Endodermal cell (in vitro differentiated cells): ENCODE data around the gene PTPN21. TPM values are rescaled to one million over a fixed set of nuclear protein-coding genes. Genes with fewer than 3 reads are reported as not detected.
A peak's percentile ranks its signal among the peaks of the same experiment; 100 is the strongest.

ENCODE experiments used
- DNase-seq: peaks from one replicate; pipeline ENCODE4 v3.0.0-alpha.2; 2017
- H3K27ac ChIP-seq: 2 replicates; pipeline ENCODE4 v1.5.1; 2013; ENCODE audit warnings: mild to moderate bottlenecking, low read depth, low read length, moderate library complexity
- H3K27me3 ChIP-seq: 2 replicates; pipeline ENCODE4 v1.6.1; 2013; ENCODE audit warnings: mild to moderate bottlenecking, low read length, moderate library complexity; ENCODE audit not compliant: insufficient read depth, control insufficient read depth, poor library complexity, severe bottlenecking
- H3K36me3 ChIP-seq: 2 replicates; pipeline ENCODE4 v1.7.0; 2013; ENCODE audit warnings: mild to moderate bottlenecking, low read length, moderate library complexity; ENCODE audit not compliant: control insufficient read depth, insufficient read depth
- H3K4me1 ChIP-seq: one replicate; pipeline ENCODE4 v1.7.0; 2013; ENCODE audit warnings: low read length; ENCODE audit not compliant: control insufficient read depth, insufficient read depth
- H3K4me3 ChIP-seq: 2 replicates; pipeline ENCODE4 v1.5.1; 2013; ENCODE audit warnings: mild to moderate bottlenecking, low read length, moderate library complexity
- H3K9ac ChIP-seq: 2 replicates; pipeline ENCODE4 v1.6.1; 2013; ENCODE audit warnings: mild to moderate bottlenecking, low read length, moderate library complexity; ENCODE audit not compliant: poor library complexity, severe bottlenecking; ENCODE audit errors: extremely low read depth
- H3K9me3 ChIP-seq: 2 replicates; pipeline ENCODE4 v1.6.1; 2013; ENCODE audit warnings: mild to moderate bottlenecking, low read length, moderate library complexity; ENCODE audit not compliant: control insufficient read depth
- H3K27ac Mint-ChIP-seq: 2 replicates; pipeline ENCODE4 v1.8.0; 2020; ENCODE audit warnings: mixed read lengths
- H3K27me3 Mint-ChIP-seq: 2 replicates; pipeline ENCODE4 v1.8.0; 2021; ENCODE audit warnings: mild to moderate bottlenecking, mixed read lengths; ENCODE audit not compliant: insufficient read depth
- H3K36me3 Mint-ChIP-seq: 2 replicates; pipeline ENCODE4 v1.8.0; 2020; ENCODE audit warnings: low read depth, mixed read lengths
- H3K4me1 Mint-ChIP-seq: 2 replicates; pipeline ENCODE4 v1.8.0; 2020; ENCODE audit warnings: mixed read lengths
- H3K4me3 Mint-ChIP-seq: 2 replicates; pipeline ENCODE4 v1.8.0; 2020; ENCODE audit warnings: mild to moderate bottlenecking, moderate library complexity, mixed read lengths
- H3K9me3 Mint-ChIP-seq: 2 replicates; pipeline ENCODE4 v1.8.0; 2020; ENCODE audit warnings: mild to moderate bottlenecking, mixed read lengths
- CTCF ChIP-seq: fragments of 200-600 bp; sonication (generic); conservative IDR thresholded peaks from 2 replicates; pipeline ENCODE4 v1.5.0; 2021; ENCODE audit warnings: antibody characterized with exemption, mild to moderate bottlenecking
- WGBS, 2 experiments: methylation state at CpG; one replicate each; pipeline versions ENCODE4 v1.1.5 to v1.1.7; 2013; ENCODE audit warnings: missing lambda C conversion rate in 2 of 2, mixed read lengths in 1 of 2; ENCODE audit not compliant: insufficient coverage in 1 of 2, insufficient read length in 1 of 2; 5-methylcytosine and 5-hydroxymethylcytosine counted together
- total RNA-seq, 2 donors: library from RNA; stranded (reverse); fragmentation: NEBNext Ultra II Directional in 1 of 2; extraction: Animal tissue kit (Norgen Biotek cat#: 25700) in 1 of 2; gene quantifications; 2 replicates in 1 of 2; 3 replicates in 1 of 2; pipeline ENCODE4 v1.2.1, GENCODE V29; 2021

Gene PTPN21
- total RNA-seq, 2 donors from 2014 or later, result 23.8 to 45.5 TPM

- Histone ChIP-seq H3K9me3 (no peaks in the 10 kb centered on the region), H3K27me3 (no peaks in the 10 kb centered on the region), H3K27ac (no peak overlapping the region), H3K9ac (no peak overlapping the region), H3K4me3 (no peak overlapping the region), H3K4me1 (no peaks in the 10 kb centered on the region), H3K36me3 (peaks cover 86% of the 10 kb centered on the region)
- TF ChIP-seq CTCF, result no peak
- H3K36me3 Mint-ChIP-seq, result peaks cover 91% of the 10 kb centered on the region
- H3K27ac Mint-ChIP-seq, result peak overlapping the region; percentile 59
- DNase-seq, result no peak
- 94 to 95% methylated on average over 3 to 4 of the region's 4 CpGs for WGBS, 2 experiments
- H3K27me3 Mint-ChIP-seq, result no peaks in the 10 kb centered on the region
- no peak overlapping the region for H3K4me3 Mint-ChIP-seq
- H3K4me1 Mint-ChIP-seq, result peaks cover 8% of the 10 kb centered on the region
- no peaks in the 10 kb centered on the region for H3K9me3 Mint-ChIP-seq
Measured at GRCh38 chr14:88597038-88597437, 42.2 kb upstream of the PTPN21 start.

- Mint-ChIP-seq H3K4me3 (no peak overlapping the region), H3K27ac (no peak overlapping the region), H3K27me3 (no peaks in the 10 kb centered on the region), H3K9me3 (no peaks in the 10 kb centered on the region), H3K4me1 (peaks cover 2% of the 10 kb centered on the region), H3K36me3 (peaks cover 80% of the 10 kb centered on the region)
- TF ChIP-seq CTCF, result no peak
- Histone ChIP-seq H3K36me3 (peaks cover 90% of the 10 kb centered on the region), H3K4me3 (no peak overlapping the region), H3K4me1 (no peaks in the 10 kb centered on the region), H3K9me3 (no peaks in the 10 kb centered on the region), H3K9ac (no peak overlapping the region), H3K27me3 (no peaks in the 10 kb centered on the region), H3K27ac (no peak overlapping the region)
- DNase-seq, result no peak
- WGBS, 2 experiments, result 100% methylated on average over 1 of the region's 1 CpG
Measured at GRCh38 chr14:88592031-88592430, 37.2 kb upstream of the PTPN21 start.

- Histone ChIP-seq H3K27me3 (no peaks in the 10 kb centered on the region), H3K36me3 (peaks cover 90% of the 10 kb centered on the region), H3K9me3 (no peaks in the 10 kb centered on the region), H3K4me3 (no peak overlapping the region), H3K4me1 (no peaks in the 10 kb centered on the region), H3K9ac (no peak overlapping the region), H3K27ac (no peak overlapping the region)
- peaks cover 78% of the 10 kb centered on the region for H3K36me3 Mint-ChIP-seq
- peaks cover 2% of the 10 kb centered on the region for H3K4me1 Mint-ChIP-seq
- H3K9me3 Mint-ChIP-seq, result no peaks in the 10 kb centered on the region
- H3K27ac Mint-ChIP-seq, result peak overlapping the region; percentile 16
- no peak for DNase-seq
- no peaks in the 10 kb centered on the region for H3K27me3 Mint-ChIP-seq
- H3K4me3 Mint-ChIP-seq, result no peak overlapping the region
- TF ChIP-seq CTCF, result no peak
- WGBS, 2 experiments, result 97 to 98% methylated on average over 4 of the region's 4 CpGs
Measured at GRCh38 chr14:88590173-88590572, 35.4 kb upstream of the PTPN21 start.
